IPS-NIHi11 (cell line): ENCODE results near the gene KRTAP5-7.
"Not testable (repeated sequence)": the region's sequence is repeated elsewhere in the genome, so short reads cannot be mapped to it uniquely, and the experiment has no call there.

Experiments used
- DNase-seq: peaks from one replicate; pipeline ENCODE4 v3.0.0; 2012; ENCODE audit warnings: mixed read lengths, low spot score

KRTAP5-7 gene

DNA sequence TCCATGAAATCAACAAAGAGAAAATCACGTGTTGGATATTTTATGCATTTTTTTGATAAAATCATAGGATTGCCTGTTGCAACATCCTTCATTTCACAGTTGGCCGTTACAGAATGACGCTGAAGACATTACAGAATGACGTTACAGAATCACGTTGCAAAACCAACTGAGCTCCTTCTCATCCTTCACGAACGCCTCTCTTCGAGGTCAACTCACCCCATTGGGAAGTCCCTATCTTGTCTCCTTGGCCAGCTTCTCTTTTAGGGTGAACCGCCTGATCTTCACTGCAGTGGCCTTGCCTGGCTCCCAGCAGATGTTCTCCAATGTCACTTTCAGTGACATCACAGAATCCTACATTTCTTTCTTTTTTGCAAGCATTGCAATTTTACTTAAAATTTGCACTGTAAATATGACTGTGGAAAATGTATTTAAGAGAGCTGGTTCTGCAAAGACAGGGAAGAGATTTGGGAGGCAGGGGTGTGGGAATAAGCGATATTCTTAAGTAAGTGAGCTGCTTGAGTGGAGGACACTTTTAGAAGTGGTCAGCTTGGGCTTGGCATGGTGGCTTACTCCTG, 5.1 kb downstream of the KRTAP5-7 start:
- DNase-seq: no peak

- not testable (repeated sequence) for DNase-seq
These were observed 7.9 kb downstream of the KRTAP5-7 start for GRCh38 chr11:71534711-71535608.

DNA sequence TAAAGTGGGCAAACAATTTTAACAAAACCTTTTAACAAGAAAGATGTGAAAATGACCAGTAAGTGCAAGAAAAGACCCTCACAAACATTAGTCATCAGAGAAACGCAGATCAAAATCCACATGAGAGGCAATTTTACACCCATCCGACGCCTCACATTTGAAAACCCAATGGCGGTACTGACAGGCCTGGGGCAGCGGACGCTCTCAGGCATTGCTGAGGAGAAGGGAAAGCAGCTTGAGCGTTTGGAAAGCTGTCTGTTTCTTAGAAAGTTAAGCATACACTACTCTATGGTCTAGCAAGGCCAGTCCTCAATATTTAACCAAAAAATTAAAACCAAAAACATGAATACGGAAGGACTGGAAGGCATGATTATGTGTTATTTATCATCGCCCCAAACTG, 8.8 kb downstream of the KRTAP5-7 start:
- DNase-seq: no peak

DNA sequence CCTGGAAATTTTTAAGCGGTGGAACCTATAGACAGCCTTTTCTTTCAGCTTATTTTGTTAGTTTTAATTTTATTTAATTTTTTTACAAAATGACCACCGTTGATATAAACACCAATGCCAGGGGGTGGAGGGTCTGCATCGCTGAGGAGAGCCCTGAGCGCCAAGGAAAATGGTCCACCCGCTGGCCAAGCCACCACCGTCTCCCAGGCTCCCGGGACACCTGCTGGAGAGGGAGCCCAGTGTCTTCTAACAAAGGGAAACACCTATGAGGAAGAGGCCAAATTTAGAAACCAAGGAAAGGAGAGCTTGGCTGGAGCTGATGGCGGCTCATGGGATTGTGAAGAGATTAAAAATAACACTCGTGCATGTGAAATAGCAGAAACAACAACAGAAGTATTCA, 10.5 kb downstream of the KRTAP5-7 start:
- DNase-seq: no peak

DNA sequence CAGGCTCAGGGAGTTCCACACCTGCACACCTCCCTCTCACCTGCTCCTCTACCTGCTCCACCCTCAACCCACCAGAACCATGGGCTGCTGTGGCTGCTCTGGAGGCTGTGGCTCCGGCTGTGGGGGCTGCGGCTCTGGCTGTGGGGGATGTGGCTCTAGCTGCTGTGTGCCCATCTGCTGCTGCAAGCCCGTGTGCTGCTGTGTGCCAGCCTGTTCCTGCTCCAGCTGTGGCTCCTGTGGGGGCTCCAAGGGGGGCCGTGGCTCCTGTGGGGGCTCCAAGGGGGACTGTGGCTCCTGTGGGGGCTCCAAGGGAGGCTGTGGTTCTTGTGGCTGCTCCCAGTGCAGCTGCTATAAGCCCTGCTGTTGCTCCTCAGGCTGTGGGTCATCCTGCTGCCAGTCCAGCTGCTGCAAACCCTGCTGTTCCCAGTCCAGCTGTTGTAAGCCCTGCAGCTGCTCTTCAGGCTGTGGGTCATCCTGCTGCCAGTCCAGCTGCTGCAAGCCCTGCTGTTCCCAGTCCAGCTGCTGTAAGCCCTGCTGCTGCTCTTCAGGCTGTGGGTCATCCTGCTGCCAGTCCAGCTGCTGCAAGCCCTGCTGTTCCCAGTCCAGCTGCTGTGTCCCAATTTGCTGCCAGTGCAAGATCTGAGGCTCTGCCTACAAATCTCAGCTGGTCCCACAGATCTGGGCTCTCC, 11.1 kb downstream of the KRTAP5-7 start, which contains the start of gene KRTAP5-8:
Gene KRTAP5-8 (plus strand): TSS at position 49 of the 689 bp plus-strand sequence. CDS start 31 bp downstream, at position 80.
- DNase-seq: not testable (repeated sequence)

DNA sequence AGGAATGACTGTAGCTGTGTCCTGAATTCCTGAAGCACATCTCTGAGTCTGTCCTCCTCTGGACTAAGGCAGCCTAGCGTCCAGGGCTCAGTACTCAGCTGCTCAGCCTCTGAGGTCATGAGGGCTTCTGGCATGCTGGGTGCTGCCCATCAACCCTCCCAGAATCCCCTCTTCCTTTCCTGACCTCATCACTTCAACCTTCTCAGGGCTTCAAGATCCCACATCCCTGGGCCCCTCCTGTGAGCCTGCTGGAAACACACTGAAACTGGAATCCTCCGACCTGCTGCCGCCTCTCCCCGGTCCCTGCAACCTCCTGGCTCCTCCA, 11.6 kb downstream of the KRTAP5-7 start:
- no peak for DNase-seq

GRCh38 chr11:71539017-71539416, 11.9 kb downstream of the KRTAP5-7 start:
- DNase-seq: no peak

DNA sequence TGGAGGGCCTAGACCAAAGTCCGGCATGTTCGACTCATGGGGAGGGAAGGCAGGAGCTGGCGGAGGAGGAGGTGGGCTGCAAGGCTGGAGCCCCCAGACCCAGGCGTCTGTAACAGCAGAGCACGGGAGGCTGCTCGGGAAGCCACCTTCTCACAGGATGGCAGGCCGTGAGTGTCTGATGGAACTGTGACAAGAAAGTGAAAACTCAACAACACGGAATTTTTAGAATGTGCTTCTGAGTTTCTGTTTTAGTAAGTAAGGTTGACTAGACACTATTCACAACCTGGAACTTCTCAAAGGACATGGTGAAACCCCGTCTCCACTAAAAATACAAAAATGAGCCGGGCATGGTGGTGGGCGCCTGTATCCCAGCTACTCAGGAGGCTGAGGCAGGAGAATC, 12.9 kb downstream of the KRTAP5-7 start:
- not testable (repeated sequence) for DNase-seq

GRCh38 chr11:71540521-71541304, 13.6 kb downstream of the KRTAP5-7 start:
- not testable (repeated sequence) for DNase-seq

GRCh38 chr11:71542382-71542781, 15.3 kb downstream of the KRTAP5-7 start:
- no peak for DNase-seq

DNA sequence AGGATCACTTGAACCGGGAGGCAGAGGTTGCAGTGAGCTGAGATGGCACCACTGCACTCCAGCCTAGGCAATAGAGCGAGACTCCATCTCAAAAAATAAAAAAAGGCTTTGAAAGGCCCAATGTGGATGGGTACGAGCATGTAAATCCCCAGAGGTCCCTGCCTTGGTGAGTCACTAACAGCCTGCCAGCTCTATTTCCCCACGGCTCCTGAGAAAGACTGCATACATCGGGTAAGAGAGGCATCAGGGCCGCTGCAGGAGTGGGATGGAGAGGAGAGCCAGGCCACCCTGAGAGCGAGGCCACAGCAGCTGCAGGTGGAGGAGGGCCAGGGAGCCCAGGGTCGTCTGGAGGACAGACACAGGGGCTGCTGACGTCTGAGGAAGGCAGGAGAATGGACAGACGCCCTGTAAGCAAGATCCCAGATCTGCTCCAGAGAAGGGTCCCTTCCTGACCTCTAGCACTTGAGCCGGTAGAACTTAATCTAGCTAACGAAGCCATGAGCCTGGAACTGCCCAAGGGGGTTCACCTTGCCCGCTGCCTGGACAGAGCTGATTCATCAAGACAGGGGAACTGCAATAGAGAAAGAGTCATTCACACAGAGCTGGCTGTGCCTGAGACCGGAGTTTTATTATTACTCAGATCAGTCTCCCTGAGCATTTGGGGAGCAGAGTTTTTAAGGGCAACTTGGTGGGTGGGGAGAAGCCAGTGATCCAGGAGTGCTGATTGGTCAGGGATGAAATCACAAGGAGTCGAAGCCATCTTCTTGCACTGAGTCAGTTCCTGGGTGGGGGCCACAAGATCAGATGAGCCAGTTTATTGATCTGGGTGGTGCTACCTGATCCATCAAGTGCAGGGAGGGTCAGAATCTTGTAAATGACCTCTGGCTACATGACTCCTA, 16.1 kb downstream of the KRTAP5-7 start:
- DNase-seq: no peak

- DNase-seq: no peak
These were observed 16.8 kb downstream of the KRTAP5-7 start for GRCh38 chr11:71543866-71544265.

DNA sequence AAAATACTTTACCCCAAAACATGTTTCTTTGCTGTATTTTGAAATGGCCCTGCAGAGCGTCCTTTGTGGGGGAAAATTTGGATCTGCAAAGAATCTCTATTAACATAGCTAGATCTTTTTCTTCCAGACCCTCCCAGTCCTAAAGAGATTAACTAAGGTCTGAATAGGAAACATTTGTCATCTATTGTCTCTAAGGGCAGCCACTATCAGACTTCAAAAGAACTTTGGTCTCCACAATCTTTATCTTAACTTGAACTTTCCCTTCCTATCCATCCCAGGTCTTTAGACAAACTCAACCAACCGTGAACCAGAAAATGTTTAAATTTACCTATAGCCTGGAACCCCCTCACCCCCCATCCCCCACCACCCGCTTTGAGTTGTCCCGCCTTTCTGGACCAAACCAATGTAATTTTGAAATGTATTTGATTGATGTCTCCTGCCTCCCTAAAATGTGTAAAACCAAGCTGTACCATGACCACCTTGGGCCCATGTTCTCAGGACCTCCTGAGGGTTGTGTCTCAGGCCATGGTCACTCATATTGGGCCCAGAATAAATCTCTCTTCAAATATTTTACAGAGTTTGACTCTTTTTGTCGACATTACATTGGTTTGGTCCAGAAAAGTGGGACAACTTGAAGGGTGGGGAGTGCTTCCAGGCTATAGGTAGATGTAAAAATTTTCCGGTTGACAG, 17.6 kb downstream of the KRTAP5-7 start:
- DNase-seq: no peak

DNA sequence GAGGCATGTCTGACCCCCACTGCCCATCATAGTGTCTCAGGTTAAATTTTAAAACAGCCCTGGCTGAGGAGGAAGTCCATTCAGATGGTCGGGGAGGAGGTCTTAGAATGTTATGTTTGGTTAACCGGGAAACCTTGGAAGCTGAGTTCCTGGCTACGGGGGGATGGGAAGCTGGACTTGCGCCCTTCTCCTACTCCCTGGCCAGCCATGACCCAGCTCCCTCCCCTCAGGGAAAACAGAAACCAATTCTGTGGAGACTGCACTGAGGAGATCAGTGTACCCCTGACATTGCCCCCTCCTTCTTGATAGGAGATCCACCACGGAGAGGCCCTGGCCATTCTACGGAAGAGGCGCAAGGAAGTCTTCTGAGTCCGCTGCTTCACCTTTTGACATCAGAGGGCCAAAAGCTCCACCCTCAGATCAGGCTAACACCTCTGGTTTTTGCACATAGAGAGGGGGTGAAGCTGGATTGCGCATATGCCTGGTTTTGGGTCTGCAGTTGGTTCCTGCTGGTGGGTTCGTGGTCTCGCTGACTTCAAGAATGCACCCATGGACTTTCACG, 18.4 kb downstream of the KRTAP5-7 start:
- DNase-seq: no peak

- DNase-seq: no peak
These were observed 21.1 kb downstream of the KRTAP5-7 start, which contains the start of gene KRTAP5-9 for GRCh38 chr11:71548120-71548519. TSS of gene KRTAP5-9 (plus strand) at chr11:71548420. CDS start at chr11:71548658, 238 bp downstream.

GRCh38 chr11:71548716-71549151, 21.7 kb downstream of the KRTAP5-7 start:
- DNase-seq: no peak

GRCh38 chr11:71551711-71552110, 24.6 kb downstream of the KRTAP5-7 start:
- no peak for DNase-seq

DNA sequence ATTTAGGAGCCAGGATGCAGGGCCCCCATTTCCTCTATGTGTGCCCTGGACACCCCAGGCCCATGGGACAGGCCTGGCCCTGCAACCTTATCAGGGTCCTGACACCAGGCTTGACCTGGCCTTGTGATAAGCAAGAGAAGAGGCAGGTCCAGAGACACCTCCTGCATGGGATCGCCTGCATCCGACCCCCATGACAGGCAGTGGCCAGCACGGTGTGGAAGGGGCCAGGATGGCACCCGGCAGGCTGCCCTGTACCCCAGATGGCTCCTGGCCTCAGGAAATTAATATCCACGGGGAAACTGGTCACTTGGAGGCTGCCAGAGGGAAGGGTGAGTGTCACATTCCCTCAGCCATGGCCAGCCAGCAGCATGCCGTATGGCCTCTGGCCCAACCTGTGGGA, 27.9 kb downstream of the KRTAP5-7 start:
- no peak for DNase-seq

- DNase-seq: no peak
These were observed 28.4 kb downstream of the KRTAP5-7 start for GRCh38 chr11:71555508-71555907.

DNA sequence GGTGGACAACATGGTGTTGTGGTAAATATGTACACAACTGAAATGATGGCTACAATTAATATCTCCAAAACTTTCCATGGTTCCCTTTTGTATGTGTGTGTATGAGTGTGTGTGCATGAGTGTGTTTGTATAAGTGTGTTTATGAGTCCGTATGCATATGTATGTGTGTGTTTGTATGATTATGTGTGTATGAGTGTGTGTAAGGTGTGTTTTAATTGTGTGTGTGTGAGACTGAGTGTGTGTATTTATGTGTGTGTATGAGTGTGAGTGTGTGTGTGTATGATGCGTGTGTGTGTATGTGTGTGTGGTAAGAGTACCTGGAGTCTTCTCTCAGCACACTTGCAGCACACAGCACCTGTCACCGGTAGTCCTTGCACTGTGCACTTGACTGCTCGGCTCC, 29.0 kb downstream of the KRTAP5-7 start:
- no peak for DNase-seq
